HCT116 (cell line): ENCODE measurements around the gene KRT37. TPM values are rescaled to one million over a fixed set of nuclear protein-coding genes. Genes with fewer than 3 reads are reported as not detected.

Source experiments
- ATAC-seq: fragments of 200-7000 bp; cut with Tn5 transposase; 2 replicates; pipeline ENCODE4 v1.9.1; 2020; ENCODE audit warnings: mild to moderate bottlenecking, moderate library complexity
- BruUV-seq: library from RNA; stranded (reverse); fragments of 400-500 nt; replicated peaks from 2 replicates; lab custom pipeline; 2021; lab: Mats Ljungman, UMichigan
- CTCF ChIA-PET: fragments of 300-600 bp; sonication (Branson Sonifier 250); formaldehyde crosslinking; loops from one replicate; lab custom pipeline; 2021; ENCODE audit warnings: antibody characterized with exemption; lab: Charles Lee
- POLR2A ChIA-PET: fragments of 300-600, 350-600 bp; sonication (Branson Sonifier 250); formaldehyde crosslinking; loops from one replicate; lab custom pipeline; 2021; ENCODE audit warnings: antibody characterized with exemption; lab: Charles Lee
- RAD21 ChIA-PET, 2 experiments: fragments of 300-600 bp; sonication (Branson Sonifier 250); formaldehyde crosslinking; loops; one replicate each; lab custom pipeline; 2023; ENCODE audit warnings: low total read pairs in 2 of 2; ENCODE audit not compliant: uncharacterized antibody in 2 of 2, unreplicated experiment in 2 of 2, low non-redundant PET in 1 of 2; lab: Charles Lee
- DNase-seq: peaks from one replicate; pipeline ENCODE4 v3.0.0-alpha.2; 2010; ENCODE audit warnings: low read depth, low spot score
- H2AFZ ChIP-seq: fragments of 200-600 bp; shearing (Covaris generic), sonication (generic); 2 replicates; pipeline ENCODE4 v1.6.1; 2017; ENCODE audit warnings: low read depth, mixed run types, mixed read lengths, antibody characterized with exemption, low read length; ENCODE audit not compliant: poor library complexity, severe bottlenecking
- H3K27ac ChIP-seq: 2 replicates; pipeline ENCODE4 v1.5.1; 2012; ENCODE audit warnings: low read depth, low read length
- H3K27me3 ChIP-seq: fragments of 200-600 bp; sonication (generic); 2 replicates; pipeline ENCODE4 v1.6.1; 2016; ENCODE audit warnings: mixed run types, low read length, mixed read lengths; ENCODE audit not compliant: insufficient read depth
- H3K36me3 ChIP-seq, 2 experiments: fragments of 200-500 bp in 1 of 2; fragments of 200-600 bp in 1 of 2; sonication (Bioruptor generic) in 1 of 2; sonication (generic) in 1 of 2; 2 replicates each; pipeline versions ENCODE4 v1.5.1 to v1.6.1; 2014 to 2016; ENCODE audit warnings: low read length in 2 of 2, inconsistent platforms in 1 of 2, mixed read lengths in 1 of 2, mixed run types in 1 of 2; ENCODE audit not compliant: insufficient read depth in 2 of 2, control insufficient read depth in 1 of 2
- H3K4me1 ChIP-seq, 2 experiments: fragments of 200-600 bp in 1 of 2; sonication (generic) in 1 of 2; 2 replicates each; pipeline versions ENCODE4 v1.5.1 to v1.6.1; 2012 to 2017; ENCODE audit warnings: low read length in 2 of 2, inconsistent platforms in 1 of 2, mild to moderate bottlenecking in 1 of 2, mixed read lengths in 1 of 2, mixed run types in 1 of 2, moderate library complexity in 1 of 2; ENCODE audit not compliant: insufficient read depth in 2 of 2, control insufficient read depth in 1 of 2
- H3K4me2 ChIP-seq: fragments of 200-600 bp; sonication (generic); 2 replicates; pipeline ENCODE4 v1.6.1; 2017; ENCODE audit warnings: mixed run types, low read length, mixed read lengths
- H3K4me3 ChIP-seq, 2 experiments: fragments of 200-600 bp in 1 of 2; sonication (generic) in 1 of 2; replicated peaks in 1 of 2; 2 replicates each; pipeline ENCODE4 v1.5.1; 2011 to 2016; ENCODE audit warnings: low read length in 2 of 2, control low read depth in 1 of 2, low read depth in 1 of 2, mild to moderate bottlenecking in 1 of 2, mixed read lengths in 1 of 2, mixed run types in 1 of 2
- H3K79me2 ChIP-seq: fragments of 200-600 bp; sonication (generic); 2 replicates; pipeline ENCODE4 v1.6.1; 2017; ENCODE audit warnings: mild to moderate bottlenecking, mixed run types, low read length, moderate library complexity, mixed read lengths; ENCODE audit not compliant: insufficient read depth
- H3K9ac ChIP-seq: fragments of 200-600 bp; sonication (generic); 2 replicates; pipeline ENCODE4 v1.6.1; 2016; ENCODE audit warnings: low read length, mixed read lengths
- H3K9me2 ChIP-seq: fragments of 200-600 bp; sonication (generic), shearing (Covaris generic); 2 replicates; pipeline ENCODE4 v1.6.1; 2017; ENCODE audit warnings: mixed run types, mild to moderate bottlenecking, moderate library complexity; ENCODE audit not compliant: insufficient read depth
- H3K9me3 ChIP-seq, 2 experiments: fragments of 200-500 bp in 1 of 2; fragments of 200-600 bp in 1 of 2; sonication (Bioruptor generic) in 1 of 2; sonication (generic) in 1 of 2; 2 replicates each; pipeline ENCODE4 v1.6.1; 2014 to 2017; ENCODE audit warnings: low read length in 2 of 2, mixed read lengths in 2 of 2, inconsistent platforms in 1 of 2, low read depth in 1 of 2, mild to moderate bottlenecking in 1 of 2, mixed run types in 1 of 2, moderate library complexity in 1 of 2; ENCODE audit not compliant: control insufficient read depth in 1 of 2, insufficient read depth in 1 of 2
- H4K20me1 ChIP-seq: fragments of 200-600 bp; sonication (generic), shearing (Covaris generic); 2 replicates; pipeline ENCODE4 v1.6.1; 2017; ENCODE audit warnings: mixed run types, mild to moderate bottlenecking, moderate library complexity; ENCODE audit not compliant: insufficient read depth
- CBX3 ChIP-seq: IDR thresholded peaks from 2 replicates; pipeline ENCODE4 v1.6.1; 2012; ENCODE audit warnings: low read depth
- CEBPB ChIP-seq: IDR thresholded peaks from 2 replicates; pipeline ENCODE4 v1.6.1; 2012; ENCODE audit warnings: low read depth
- EGR1 ChIP-seq: IDR thresholded peaks from 2 replicates; pipeline ENCODE4 v1.6.1; 2012; ENCODE audit warnings: low read depth
- FOSL1 ChIP-seq: IDR thresholded peaks from 2 replicates; pipeline ENCODE4 v1.6.1; 2012; ENCODE audit warnings: low read depth
- RAD21 ChIP-seq: IDR thresholded peaks from 2 replicates; pipeline ENCODE4 v1.6.1; 2012; ENCODE audit warnings: low read depth, mild to moderate bottlenecking
- REST ChIP-seq: IDR thresholded peaks from 2 replicates; pipeline ENCODE4 v1.6.1; 2012; ENCODE audit warnings: low read depth
- SIN3A ChIP-seq: IDR thresholded peaks from 2 replicates; pipeline ENCODE4 v1.6.1; 2012; ENCODE audit warnings: low read depth
- SRF ChIP-seq: IDR thresholded peaks from 2 replicates; pipeline ENCODE4 v1.6.1; 2012; ENCODE audit warnings: low read depth
- TCF7L2 ChIP-seq: IDR thresholded peaks from 2 replicates; pipeline ENCODE4 v1.7.0; 2011; ENCODE audit warnings: borderline replicate concordance, inconsistent platforms; ENCODE audit not compliant: insufficient read depth, insufficient read length; ENCODE audit errors: extremely low read depth
- ZBTB33 ChIP-seq: IDR thresholded peaks from 2 replicates; pipeline ENCODE4 v1.6.1; 2011; ENCODE audit warnings: mild to moderate bottlenecking, low read length, moderate library complexity; ENCODE audit not compliant: insufficient replicate concordance; ENCODE audit errors: extremely low read depth
- intact Hi-C: fragments of 100-400 bp; cut with micrococcal nuclease; formaldehyde crosslinking; loops from 2 replicates; pipeline ENCODE4 v1.10.0; 2022
- total RNA-seq: library from RNA; stranded (reverse); gene quantifications from one replicate; pipeline ENCODE4 v1.2.1, GENCODE V29; 2021; ENCODE audit not compliant: unreplicated experiment
- TF ChIP-seq, protein P1 (sequence below): IDR thresholded peaks from 2 replicates; pipeline ENCODE4 v1.6.1; 2012

The KRT37 gene
- total RNA-seq, 1 experiment from 2014 or later: not detected

DNA sequence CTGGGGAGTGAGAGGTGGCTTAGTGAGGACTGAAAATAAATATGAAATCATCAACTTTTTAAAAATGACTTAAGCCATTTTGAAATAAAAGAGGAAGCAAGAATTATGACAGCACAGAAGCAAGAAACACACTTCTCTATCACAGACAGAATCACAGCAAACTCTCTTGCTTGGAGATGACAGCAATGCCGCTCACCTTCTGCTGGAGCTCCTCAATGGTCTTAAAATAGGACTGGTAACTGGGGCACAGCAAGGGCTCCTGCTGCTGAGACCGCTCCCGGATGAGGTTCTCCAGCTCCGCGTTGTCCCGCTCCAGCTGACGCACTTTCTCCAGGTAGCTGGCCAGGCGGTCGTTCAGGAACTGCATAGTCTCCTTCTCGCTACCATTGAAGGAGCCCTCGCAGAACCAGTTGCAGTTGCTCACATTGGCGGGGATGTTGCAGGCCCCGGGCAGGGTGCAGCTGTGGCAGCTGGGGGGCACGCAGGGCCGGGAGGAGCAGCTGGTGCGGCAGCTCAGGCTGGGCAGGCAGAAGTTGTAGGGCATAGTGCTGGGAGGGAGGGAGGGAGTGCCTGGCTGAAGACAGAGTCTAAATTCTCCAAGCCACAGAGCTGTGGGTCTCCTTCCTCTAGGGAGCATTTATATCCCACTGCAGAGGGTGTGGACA, 27.3 kb downstream of the KRT37 start, which contains the start of gene KRT31:
Gene KRT31 (minus strand): TSS at position 613 of the 665 bp plus-strand sequence. CDS start 69 bp downstream, at position 544.
- no peaks in the 10 kb centered on the region for H3K36me3 ChIP-seq
- ATAC-seq: no peak
- H3K9ac ChIP-seq: no peak within 1 kb of the TSS
- no peaks in the 10 kb centered on the region for H3K9me2 ChIP-seq
- intact Hi-C loops: no loop called here
- H3K9me3 ChIP-seq: peaks cover 0 to 5% of the 10 kb centered on the region in 2 experiments; a peak in 1 of 4 replicates
- no peaks in the 10 kb centered on the region for H3K27me3 ChIP-seq
- H4K20me1 ChIP-seq: no peaks in the 10 kb centered on the region
- POLR2A ChIA-PET: no interaction called here
- H3K4me3 ChIP-seq: no peak within 1 kb of the TSS
- BruUV-seq: no TSS peak
- no peak for TF ChIP-seq REST
- no peak for TF ChIP-seq EGR1
- no peak for TF ChIP-seq SIN3A
- no peak for TF ChIP-seq RAD21
- TF ChIP-seq, all 23 proteins: peak for 0
- no peak for DNase-seq
- ChIA-PET CTCF (no interaction called here), RAD21 (no interaction called here)
- H3K79me2 ChIP-seq: no peaks in the 10 kb centered on the region
- no peak within 1 kb of the TSS for H3K27ac ChIP-seq
- H3K4me1 ChIP-seq: peaks cover 8 to 40% of the 10 kb centered on the region in 2 experiments; a peak in 3 of 4 replicates
- H2AFZ ChIP-seq: no peak within 1 kb of the TSS
- no peak within 1 kb of the TSS for H3K4me2 ChIP-seq

DNA sequence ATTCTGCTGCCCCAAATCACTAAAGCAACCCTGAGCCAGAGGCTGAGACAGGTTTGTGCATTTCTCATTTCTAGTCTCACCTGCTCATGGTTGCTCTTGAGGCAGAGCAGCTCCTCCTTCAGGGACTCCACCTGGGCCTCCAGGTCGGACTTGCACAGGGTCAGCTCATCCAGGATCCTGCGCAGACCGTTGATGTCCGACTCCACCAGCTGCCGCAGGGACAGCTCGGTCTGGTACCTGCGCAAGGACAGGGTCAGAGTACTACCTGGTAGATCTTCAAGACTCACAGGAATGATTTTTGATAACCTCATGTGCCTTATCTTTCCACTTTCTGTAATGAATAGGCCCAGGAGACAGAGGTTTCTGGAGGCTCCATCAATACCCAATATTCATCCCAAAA, 28.0 kb downstream of the KRT37 start:
- ATAC-seq (no peak), DNase-seq (no peak)
- peaks cover 0 to 5% of the 10 kb centered on the region in 2 experiments; a peak in 1 of 4 replicates for H3K9me3 ChIP-seq
- intact Hi-C loops: no loop called here
- no peak overlapping the region for H3K4me2 ChIP-seq
- no peaks in the 10 kb centered on the region for H3K27me3 ChIP-seq
- H4K20me1 ChIP-seq: no peaks in the 10 kb centered on the region
- POLR2A ChIA-PET: no interaction called here
- no peaks in the 10 kb centered on the region for H3K79me2 ChIP-seq
- no peak overlapping the region for H3K9ac ChIP-seq
- BruUV-seq: no TSS peak
- CTCF ChIA-PET: no interaction called here
- peaks cover 6 to 38% of the 10 kb centered on the region in 2 experiments; a peak in 3 of 4 replicates for H3K4me1 ChIP-seq
- H3K9me2 ChIP-seq: no peaks in the 10 kb centered on the region
- no peak overlapping the region for H3K4me3 ChIP-seq
- RAD21 ChIA-PET: no interaction called here
- H3K27ac ChIP-seq: no peak overlapping the region
- no peak overlapping the region for H2AFZ ChIP-seq
- no peaks in the 10 kb centered on the region for H3K36me3 ChIP-seq
- TF ChIP-seq TCF7L2 (no peak), CEBPB (no peak), SRF (no peak), FOSL1 (no peak), CBX3 (no peak), ZBTB33 (no peak)
- TF ChIP-seq, protein P1, sequence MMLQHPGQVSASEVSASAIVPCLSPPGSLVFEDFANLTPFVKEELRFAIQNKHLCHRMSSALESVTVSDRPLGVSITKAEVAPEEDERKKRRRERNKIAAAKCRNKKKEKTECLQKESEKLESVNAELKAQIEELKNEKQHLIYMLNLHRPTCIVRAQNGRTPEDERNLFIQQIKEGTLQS: no peak
